Endothelial cell of umbilical vein (primary cell): ENCODE results near the gene ALDH1A3. TPM values are rescaled to one million over a fixed set of nuclear protein-coding genes. Genes with fewer than 3 reads are reported as not detected.

Source experiments
- BruUV-seq: library from RNA; stranded (reverse); fragments of 400-500 nt; replicated peaks from 2 replicates; lab custom pipeline; 2021; lab: Mats Ljungman, UMichigan
- CTCF ChIA-PET: fragments of 300-600, 350-600 bp; sonication (Branson Sonifier 250); formaldehyde crosslinking; loops from one replicate; lab custom pipeline; 2021; ENCODE audit warnings: antibody characterized with exemption, inconsistent platforms; lab: Charles Lee
- POLR2A ChIA-PET: fragments of 300-600, 350-600 bp; sonication (Branson Sonifier 250); formaldehyde crosslinking; loops from one replicate; lab custom pipeline; 2021; ENCODE audit warnings: antibody characterized with exemption, inconsistent platforms; lab: Charles Lee
- DNase-seq: peaks from one replicate; pipeline ENCODE4 v3.0.0-alpha.2; 2011; ENCODE audit warnings: low read depth, low spot score
- FAIRE-seq: peaks from 2 replicates; lab custom pipeline; 2011; peaks lifted over from hg19 to GRCh38; lab: Jason Lieb, UNC
- H2AFZ ChIP-seq: 2 replicates; pipeline ENCODE4 v1.6.0; 2012; ENCODE audit warnings: low read depth, low read length, control low read depth, inconsistent platforms
- H3K27ac ChIP-seq: 2 replicates; pipeline ENCODE4 v1.5.1; 2011; ENCODE audit warnings: low read depth, mild to moderate bottlenecking, control low read depth, low read length, moderate library complexity; ENCODE audit not compliant: insufficient read depth
- H3K27me3 ChIP-seq, 2 experiments: 2 replicates each; pipeline versions ENCODE4 v1.6.0 to v1.6.1; 2011; ENCODE audit warnings: low read length in 2 of 2, mixed read lengths in 1 of 2; ENCODE audit not compliant: control insufficient read depth in 2 of 2, insufficient read depth in 2 of 2
- H3K36me3 ChIP-seq, 2 experiments: 2 replicates in 1 of 2; 3 replicates in 1 of 2; pipeline ENCODE4 v1.5.1; 2011; ENCODE audit warnings: low read length in 2 of 2, mild to moderate bottlenecking in 1 of 2, moderate library complexity in 1 of 2; ENCODE audit not compliant: control insufficient read depth in 2 of 2, insufficient read depth in 2 of 2; ENCODE audit errors: extremely low read depth in 1 of 2
- H3K4me1 ChIP-seq: 3 replicates; pipeline ENCODE4 v1.5.1; 2011; ENCODE audit warnings: mild to moderate bottlenecking, low read length; ENCODE audit not compliant: control insufficient read depth, insufficient read depth; ENCODE audit errors: extremely low read depth
- H3K4me2 ChIP-seq: 2 replicates; pipeline ENCODE4 v1.6.1; 2011; ENCODE audit warnings: low read length, control low read depth, mixed read lengths; ENCODE audit not compliant: insufficient read depth
- H3K4me3 ChIP-seq, 3 experiments: fragments of 200-600 bp in 1 of 3; sonication (generic), shearing (Covaris generic) in 1 of 3; replicated peaks in 1 of 3; 2 replicates each; pipeline ENCODE4 v1.5.1; 2011 to 2016; ENCODE audit warnings: control low read depth in 3 of 3, low read length in 3 of 3, mild to moderate bottlenecking in 2 of 3, inconsistent platforms in 1 of 3, low read depth in 1 of 3, moderate library complexity in 1 of 3; ENCODE audit not compliant: insufficient read depth in 1 of 3
- H3K79me2 ChIP-seq: 2 replicates; pipeline ENCODE4 v1.6.0; 2012; ENCODE audit warnings: low read length, inconsistent platforms; ENCODE audit not compliant: control insufficient read depth, insufficient read depth
- H3K9ac ChIP-seq: replicated peaks from 2 replicates; pipeline ENCODE3; 2011; ENCODE audit warnings: low read length, control low read depth; ENCODE audit not compliant: insufficient read depth; ENCODE audit errors: extremely low read depth
- H3K9me1 ChIP-seq: replicated peaks from 3 replicates; pipeline ENCODE4 v1.6.0; 2011; ENCODE audit warnings: mild to moderate bottlenecking, low read length; ENCODE audit not compliant: control insufficient read depth, insufficient read depth; ENCODE audit errors: extremely low read depth
- H3K9me3 ChIP-seq: replicated peaks from 2 replicates; pipeline ENCODE4 v1.5.1; 2012; ENCODE audit warnings: low read length, inconsistent platforms; ENCODE audit not compliant: control insufficient read depth, insufficient read depth
- H4K20me1 ChIP-seq: replicated peaks from 2 replicates; pipeline ENCODE3; 2011; ENCODE audit warnings: mild to moderate bottlenecking, low read length; ENCODE audit not compliant: control insufficient read depth, insufficient read depth; ENCODE audit errors: extremely low read depth
- EZH2 ChIP-seq: IDR thresholded peaks from 2 replicates; pipeline ENCODE4 v1.6.1; 2012; ENCODE audit warnings: borderline replicate concordance, low read depth, mild to moderate bottlenecking, moderate library complexity, low read length, inconsistent platforms; ENCODE audit not compliant: severe bottlenecking
- FOS ChIP-seq: IDR thresholded peaks from 2 replicates; pipeline ENCODE4 v1.6.1; 2011; ENCODE audit warnings: mild to moderate bottlenecking, low read length, moderate library complexity, borderline replicate concordance; ENCODE audit not compliant: insufficient read depth
- GATA2 ChIP-seq: IDR thresholded peaks from 2 replicates; pipeline ENCODE4 v1.7.0; 2011; ENCODE audit warnings: low read depth, mild to moderate bottlenecking, moderate library complexity, mixed read lengths, low read length; ENCODE audit not compliant: insufficient read length, insufficient read depth
- JUN ChIP-seq: IDR thresholded peaks from 2 replicates; pipeline ENCODE4 v1.6.1; 2011; ENCODE audit warnings: borderline replicate concordance, low read depth; ENCODE audit not compliant: insufficient read length, insufficient read depth
- MAX ChIP-seq: IDR thresholded peaks from 2 replicates; pipeline ENCODE4 v1.6.1; 2011; ENCODE audit not compliant: insufficient read depth, insufficient read length
- MYC ChIP-seq: IDR thresholded peaks from one replicate; pipeline ENCODE4 v1.6.1; 2011; ENCODE audit warnings: mild to moderate bottlenecking, low read depth, low read length
- POLR2A ChIP-seq: IDR thresholded peaks from 2 replicates; pipeline ENCODE4 v1.6.1; 2012; ENCODE audit warnings: low read depth, mild to moderate bottlenecking, control low read depth, low read length
- POLR2AphosphoS5 ChIP-seq: IDR thresholded peaks from 2 replicates; pipeline ENCODE4 v1.6.1; 2012; ENCODE audit warnings: low read depth, mild to moderate bottlenecking, control low read depth, low read length, moderate library complexity; ENCODE audit not compliant: insufficient read depth
- dilution Hi-C: fragments of 300-500 bp; cut with MboI; formaldehyde crosslinking; loops from one replicate; pipeline ENCODE4 v1.15.0; 2019; ENCODE audit warnings: low sequenced_read_pairs; ENCODE audit not compliant: extremely low pct_ligation_motif_present
- intact Hi-C: fragments of 100-400 bp; cut with micrococcal nuclease; formaldehyde crosslinking; loops from one replicate; pipeline ENCODE4 v1.10.0; 2022
- polyA plus RNA-seq, 4 experiments: library from polyadenylated mRNA; depleted of rRNA in 3 of 4; stranded (reverse) in 3 of 4; unstranded in 1 of 4; fragments of >200 nt; gene quantifications; 2 replicates each; pipeline versions ENCODE4 v1.2.1 to v1.2.3, GENCODE V29; 2011 to 2012; ENCODE audit warnings: missing spikeins in 1 of 4
- total RNA-seq: library from RNA; stranded (reverse); gene quantifications from 2 replicates; pipeline ENCODE4 v1.2.3, GENCODE V29; 2021
- TF ChIP-seq, protein P1 (sequence below), 2 donors: IDR thresholded peaks; 1 replicate in 1 of 2; 2 replicates in 1 of 2; pipeline ENCODE4 v1.5.1; 2011; ENCODE audit warnings: low read length in 2 of 2, mild to moderate bottlenecking in 2 of 2, moderate library complexity in 2 of 2, control low read depth in 1 of 2, inconsistent platforms in 1 of 2, low read depth in 1 of 2; ENCODE audit not compliant: insufficient read depth in 1 of 2; ENCODE audit errors: extremely low read depth in 1 of 2

Gene ALDH1A3
- total and polyA plus RNA-seq, 2 donors (not counting 3 experiments of a cell fraction or from before 2014, with no cell fraction given) = 2.8 to 5.8 TPM

DNA sequence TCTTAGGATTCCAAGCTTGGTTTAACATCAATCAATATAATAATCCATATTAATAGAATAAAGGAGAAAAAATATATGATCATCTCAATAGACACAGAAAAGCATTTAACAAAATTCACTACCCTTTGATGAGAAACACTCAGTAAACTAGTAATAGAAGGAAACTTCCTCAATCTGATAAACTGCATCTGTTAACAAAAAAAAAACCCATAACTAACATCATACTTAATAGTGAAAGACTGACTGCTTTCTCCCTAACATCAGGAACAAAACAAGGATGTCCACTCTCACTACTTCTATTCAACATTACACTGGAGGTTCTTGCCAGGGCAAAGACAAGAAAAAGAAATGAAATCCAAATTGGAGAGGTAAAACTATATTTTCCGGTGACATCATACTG, 70.1 kb downstream of the ALDH1A3 start:
- no peak overlapping the region for H3K9ac ChIP-seq
- dilution Hi-C loops = no loop called here

More for the DNA sequence above, 70.1 kb downstream of the ALDH1A3 start:
- Histone ChIP-seq H3K9me3 (no peaks in the 10 kb centered on the region), H3K4me3 (no peak overlapping the region), H3K27me3 (no peaks in the 10 kb centered on the region), H2AFZ (no peak overlapping the region), H3K9me1 (no peaks in the 10 kb centered on the region), H4K20me1 (no peaks in the 10 kb centered on the region), H3K36me3 (no peaks in the 10 kb centered on the region), H3K79me2 (no peaks in the 10 kb centered on the region), H3K27ac (no peak overlapping the region), H3K4me1 (no peaks in the 10 kb centered on the region), H3K4me2 (no peak overlapping the region)
- no peak for FAIRE-seq
- POLR2A ChIA-PET = no interaction called here
- no peak for DNase-seq
- no peak for TF ChIP-seq EZH2
- TF ChIP-seq, protein P1, sequence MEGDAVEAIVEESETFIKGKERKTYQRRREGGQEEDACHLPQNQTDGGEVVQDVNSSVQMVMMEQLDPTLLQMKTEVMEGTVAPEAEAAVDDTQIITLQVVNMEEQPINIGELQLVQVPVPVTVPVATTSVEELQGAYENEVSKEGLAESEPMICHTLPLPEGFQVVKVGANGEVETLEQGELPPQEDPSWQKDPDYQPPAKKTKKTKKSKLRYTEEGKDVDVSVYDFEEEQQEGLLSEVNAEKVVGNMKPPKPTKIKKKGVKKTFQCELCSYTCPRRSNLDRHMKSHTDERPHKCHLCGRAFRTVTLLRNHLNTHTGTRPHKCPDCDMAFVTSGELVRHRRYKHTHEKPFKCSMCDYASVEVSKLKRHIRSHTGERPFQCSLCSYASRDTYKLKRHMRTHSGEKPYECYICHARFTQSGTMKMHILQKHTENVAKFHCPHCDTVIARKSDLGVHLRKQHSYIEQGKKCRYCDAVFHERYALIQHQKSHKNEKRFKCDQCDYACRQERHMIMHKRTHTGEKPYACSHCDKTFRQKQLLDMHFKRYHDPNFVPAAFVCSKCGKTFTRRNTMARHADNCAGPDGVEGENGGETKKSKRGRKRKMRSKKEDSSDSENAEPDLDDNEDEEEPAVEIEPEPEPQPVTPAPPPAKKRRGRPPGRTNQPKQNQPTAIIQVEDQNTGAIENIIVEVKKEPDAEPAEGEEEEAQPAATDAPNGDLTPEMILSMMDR (IDR thresholded peaks at IDR 0.05; ENCODE audit: extremely low read depth in 1 of 2, insufficient read depth in 1 of 2, low read depth in 1 of 2, low read length in 2 of 2) = no peak
- TF ChIP-seq POLR2A = no peak
- TF ChIP-seq POLR2AphosphoS5 = no peak
- no peak for TF ChIP-seq MYC
- TF ChIP-seq MAX = no peak
- TF ChIP-seq JUN = no peak
- TF ChIP-seq GATA2 = no peak
- no peak for TF ChIP-seq FOS
- CTCF ChIA-PET = no interaction called here
- BruUV-seq = no TSS peak
- intact Hi-C loops = no loop called here
